OCI-LY7 (cell line): Measurements from ENCODE around the gene FKTN. TPM values are rescaled to one million over a fixed set of nuclear protein-coding genes. Genes with fewer than 3 reads are reported as not detected.

Source experiments
- BruUV-seq: library from RNA; stranded (reverse); fragments of 400-500 nt; replicated peaks from 2 replicates; lab custom pipeline; 2021; lab: Mats Ljungman, UMichigan
- CTCF ChIA-PET: fragments of 300-600 bp; sonication (Branson Sonifier 250); formaldehyde crosslinking; loops from one replicate; lab custom pipeline; 2022; ENCODE audit warnings: antibody characterized with exemption; ENCODE audit not compliant: unreplicated experiment; lab: Charles Lee
- POLR2A ChIA-PET: fragments of 300-600 bp; sonication (Branson Sonifier 250); formaldehyde crosslinking; loops from one replicate; lab custom pipeline; 2022; ENCODE audit warnings: antibody characterized with exemption; lab: Charles Lee
- DNase-seq: peaks from one replicate; pipeline ENCODE4 v3.0.0-alpha.2; 2015; ENCODE audit warnings: low spot score
- H2AFZ ChIP-seq: fragments of 200-600 bp; sonication (generic), shearing (Covaris generic); 2 replicates; pipeline ENCODE4 v1.6.1; 2014; ENCODE audit warnings: mild to moderate bottlenecking, antibody characterized with exemption, low read length, moderate library complexity
- H3K27ac ChIP-seq: fragments of 200-600 bp; sonication (generic); 2 replicates; pipeline ENCODE4 v1.5.1; 2014; ENCODE audit warnings: mixed run types, low read depth, mild to moderate bottlenecking, moderate library complexity, low read length, inconsistent platforms; ENCODE audit not compliant: poor library complexity, severe bottlenecking
- H3K36me3 ChIP-seq: fragments of 200-600 bp; sonication (generic); 2 replicates; pipeline ENCODE4 v1.6.1; 2014; ENCODE audit warnings: mild to moderate bottlenecking, antibody characterized with exemption, low read length, moderate library complexity, mixed read lengths; ENCODE audit not compliant: insufficient read depth
- H3K4me1 ChIP-seq: fragments of 200-600 bp; sonication (generic); 2 replicates; pipeline ENCODE4 v1.5.1; 2014; ENCODE audit warnings: mild to moderate bottlenecking, low read length; ENCODE audit not compliant: insufficient read depth, poor library complexity, severe bottlenecking
- H3K4me2 ChIP-seq: fragments of 200-600 bp; sonication (generic); 2 replicates; pipeline ENCODE4 v1.6.1; 2014; ENCODE audit warnings: mild to moderate bottlenecking, low read length
- H3K4me3 ChIP-seq: fragments of 200-600 bp; sonication (generic); 2 replicates; pipeline ENCODE4 v1.5.1; 2014; ENCODE audit warnings: mild to moderate bottlenecking, low read depth, low read length; ENCODE audit not compliant: poor library complexity, severe bottlenecking
- H3K79me2 ChIP-seq: fragments of 200-600 bp; sonication (generic); 2 replicates; pipeline ENCODE4 v1.6.1; 2016; ENCODE audit warnings: low read depth, mild to moderate bottlenecking, low read length, moderate library complexity, mixed read lengths; ENCODE audit not compliant: insufficient read depth
- H3K9me2 ChIP-seq: fragments of 200-600 bp; sonication (generic); 2 replicates; pipeline ENCODE4 v1.6.1; 2016; ENCODE audit warnings: mild to moderate bottlenecking, low read length, mixed read lengths; ENCODE audit not compliant: insufficient read depth
- H3K9me3 ChIP-seq: fragments of 200-600 bp; sonication (generic); 2 replicates; pipeline ENCODE4 v1.6.1; 2014; ENCODE audit warnings: mild to moderate bottlenecking, mixed run types, low read length, mixed read lengths
- H4K20me1 ChIP-seq: fragments of 200-600 bp; sonication (generic); 2 replicates; pipeline ENCODE4 v1.6.1; 2014; ENCODE audit warnings: mild to moderate bottlenecking, antibody characterized with exemption, low read length, moderate library complexity, mixed read lengths; ENCODE audit not compliant: insufficient read depth
- EZH2phosphoT487 ChIP-seq: fragments of 200-600 bp; sonication (generic); IDR thresholded peaks from 2 replicates; pipeline ENCODE4 v1.6.1; 2018; ENCODE audit warnings: low read depth, borderline replicate concordance, mild to moderate bottlenecking, mixed run types, antibody characterized with exemption, low read length, moderate library complexity, mixed read lengths
- intact Hi-C: fragments of 100-400 bp; cut with micrococcal nuclease; formaldehyde crosslinking; loops from one replicate; pipeline ENCODE4 v1.10.0; 2022; ENCODE audit not compliant: unreplicated experiment
- total RNA-seq, 2 experiments: library from RNA; depleted of rRNA in 1 of 2; stranded (reverse); fragments of >200 nt in 1 of 2; shearing (Covaris generic) in 1 of 2; gene quantifications; 2 replicates each; pipeline ENCODE4 v1.2.3, GENCODE V29; 2014 to 2022
- TF ChIP-seq, protein P1 (sequence below): fragments of 200-600 bp; sonication (generic); conservative IDR thresholded peaks from 2 replicates; pipeline ENCODE4 v1.5.1; 2014; ENCODE audit warnings: mild to moderate bottlenecking, antibody characterized with exemption, low read length, moderate library complexity, mixed read lengths

FKTN gene
- total RNA-seq, 2 experiments from 2014 or later: 10.7 to 17.3 TPM

DNA sequence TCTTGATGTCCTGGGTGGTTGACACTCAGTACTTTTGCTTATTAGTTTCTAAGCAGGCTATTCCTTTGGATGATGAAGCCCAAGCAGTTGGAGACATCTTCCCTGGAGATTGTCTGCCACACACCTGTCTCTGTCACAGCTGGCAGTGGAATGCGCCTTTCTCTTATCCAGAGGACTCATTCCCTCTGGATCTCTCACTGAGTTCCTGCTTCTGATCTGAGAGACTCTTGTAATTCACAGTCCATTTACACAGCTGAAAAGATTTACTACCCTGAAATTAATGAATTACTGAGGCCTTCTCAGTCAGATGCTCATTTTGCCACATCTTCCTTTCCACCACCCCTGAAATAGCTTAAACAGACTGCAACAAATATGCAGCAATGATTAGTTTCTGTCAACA is 120.2 kb downstream of the FKTN start:
- H3K36me3 ChIP-seq: no peaks in the 10 kb centered on the region
- H3K4me1 ChIP-seq: peaks cover 12% of the 10 kb centered on the region
- H3K4me2 ChIP-seq: no peak overlapping the region
- BruUV-seq: no TSS peak
- CTCF ChIA-PET: no interaction called here
- peaks cover 14% of the 10 kb centered on the region; the same call in 1 of the 2 replicates for H3K9me3 ChIP-seq
- POLR2A ChIA-PET: interaction anchor here (1.3 kb wide), 1 partner anchor 10 kb away, joined by 4 read pairs; no protein-coding TSS in a partner anchor
- H3K79me2 ChIP-seq: no peaks in the 10 kb centered on the region
- no peaks in the 10 kb centered on the region for H4K20me1 ChIP-seq
- H2AFZ ChIP-seq: no peak overlapping the region
- no peak overlapping the region for H3K27ac ChIP-seq
- H3K9me2 ChIP-seq: no peaks in the 10 kb centered on the region
- intact Hi-C loops: no loop called here
- DNase-seq: no peak
- TF ChIP-seq, protein P1, sequence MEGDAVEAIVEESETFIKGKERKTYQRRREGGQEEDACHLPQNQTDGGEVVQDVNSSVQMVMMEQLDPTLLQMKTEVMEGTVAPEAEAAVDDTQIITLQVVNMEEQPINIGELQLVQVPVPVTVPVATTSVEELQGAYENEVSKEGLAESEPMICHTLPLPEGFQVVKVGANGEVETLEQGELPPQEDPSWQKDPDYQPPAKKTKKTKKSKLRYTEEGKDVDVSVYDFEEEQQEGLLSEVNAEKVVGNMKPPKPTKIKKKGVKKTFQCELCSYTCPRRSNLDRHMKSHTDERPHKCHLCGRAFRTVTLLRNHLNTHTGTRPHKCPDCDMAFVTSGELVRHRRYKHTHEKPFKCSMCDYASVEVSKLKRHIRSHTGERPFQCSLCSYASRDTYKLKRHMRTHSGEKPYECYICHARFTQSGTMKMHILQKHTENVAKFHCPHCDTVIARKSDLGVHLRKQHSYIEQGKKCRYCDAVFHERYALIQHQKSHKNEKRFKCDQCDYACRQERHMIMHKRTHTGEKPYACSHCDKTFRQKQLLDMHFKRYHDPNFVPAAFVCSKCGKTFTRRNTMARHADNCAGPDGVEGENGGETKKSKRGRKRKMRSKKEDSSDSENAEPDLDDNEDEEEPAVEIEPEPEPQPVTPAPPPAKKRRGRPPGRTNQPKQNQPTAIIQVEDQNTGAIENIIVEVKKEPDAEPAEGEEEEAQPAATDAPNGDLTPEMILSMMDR: no peak
- no peak for TF ChIP-seq EZH2phosphoT487
- no peak overlapping the region for H3K4me3 ChIP-seq

DNA sequence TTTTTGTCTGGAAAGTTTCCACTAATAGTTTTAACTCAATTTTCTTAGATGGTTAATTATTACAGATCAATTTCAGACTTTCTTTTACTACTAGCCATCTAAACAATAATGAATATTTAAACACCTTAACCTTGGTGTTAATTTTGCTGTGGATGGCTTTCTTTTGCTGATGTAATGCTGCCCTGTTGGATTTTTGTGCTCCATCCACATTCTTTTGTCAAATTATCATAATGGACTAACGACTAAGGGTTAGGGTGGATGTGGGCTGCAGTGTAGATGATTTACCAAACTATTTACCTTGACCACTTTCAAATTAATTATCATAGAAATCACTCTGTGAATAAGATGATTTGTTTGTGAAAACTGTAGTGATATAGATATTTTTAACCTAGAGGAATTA is 120.8 kb downstream of the FKTN start:
- no peaks in the 10 kb centered on the region for H4K20me1 ChIP-seq
- no peak overlapping the region for H3K4me2 ChIP-seq
- no peaks in the 10 kb centered on the region for H3K9me2 ChIP-seq
- no peak for DNase-seq
- no peak overlapping the region for H3K4me3 ChIP-seq
- ChIA-PET CTCF (no interaction called here), POLR2A (interaction anchor here (1.3 kb wide), 1 partner anchor 10 kb away, joined by 4 read pairs; no protein-coding TSS in a partner anchor)
- BruUV-seq: no TSS peak
- H3K4me1 ChIP-seq: peaks cover 6% of the 10 kb centered on the region
- TF ChIP-seq EZH2phosphoT487: no peak
- TF ChIP-seq, protein P1: no peak
- H3K9me3 ChIP-seq: peaks cover 8% of the 10 kb centered on the region; the same call in 1 of the 2 replicates
- no peaks in the 10 kb centered on the region for H3K36me3 ChIP-seq
- H2AFZ ChIP-seq: no peak overlapping the region
- no peak overlapping the region for H3K27ac ChIP-seq
- intact Hi-C loops: no loop called here
- no peaks in the 10 kb centered on the region for H3K79me2 ChIP-seq

DNA sequence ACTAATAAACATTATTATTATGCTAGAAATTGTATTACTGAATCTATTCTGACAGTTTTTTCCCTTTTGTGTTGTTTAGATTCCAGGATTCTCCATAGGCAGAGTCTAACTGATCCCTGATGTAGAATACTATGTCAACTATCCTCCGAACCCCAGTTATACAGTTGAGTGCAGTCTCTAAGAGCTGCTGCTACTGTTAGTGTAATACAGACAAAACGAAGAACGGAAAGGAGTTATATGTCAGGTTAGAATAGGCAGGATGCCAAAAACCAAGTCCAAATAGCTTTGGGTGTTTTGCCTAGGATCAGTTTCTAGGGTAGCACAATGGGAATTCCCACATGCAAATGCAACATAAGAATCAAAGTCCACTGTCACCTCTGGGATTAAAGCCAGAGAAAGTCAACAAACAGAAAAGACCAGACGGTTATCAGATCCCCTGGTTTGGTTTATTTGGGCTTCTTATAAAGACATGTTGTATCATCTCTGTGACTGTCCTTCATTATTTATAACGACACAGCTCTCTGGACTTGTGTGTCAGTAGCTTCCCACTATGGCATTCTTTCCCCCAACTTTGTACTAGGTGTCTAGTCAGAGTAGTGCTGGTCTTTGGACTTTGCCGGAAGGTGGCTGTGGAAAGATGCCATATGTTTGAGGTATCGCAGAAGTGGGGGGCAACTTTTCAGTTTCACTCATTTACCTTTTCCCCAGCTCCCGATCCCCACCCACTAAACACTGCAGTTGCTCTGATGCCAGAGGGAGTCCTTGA is 121.5 kb downstream of the FKTN start:
- H3K36me3 ChIP-seq: no peaks in the 10 kb centered on the region
- no TSS peak for BruUV-seq
- no peak overlapping the region for H3K27ac ChIP-seq
- CTCF ChIA-PET: no interaction called here
- intact Hi-C loops: no loop called here
- H3K79me2 ChIP-seq: no peaks in the 10 kb centered on the region
- H2AFZ ChIP-seq: no peak overlapping the region
- DNase-seq: no peak
- no peak overlapping the region for H3K4me2 ChIP-seq
- no peak overlapping the region for H3K4me3 ChIP-seq
- peaks cover 7% of the 10 kb centered on the region; the same call in 1 of the 2 replicates for H3K9me3 ChIP-seq
- no peaks in the 10 kb centered on the region for H3K9me2 ChIP-seq
- H4K20me1 ChIP-seq: no peaks in the 10 kb centered on the region
- H3K4me1 ChIP-seq: no peaks in the 10 kb centered on the region
- POLR2A ChIA-PET: interaction anchor here (0.6 to 1.3 kb wide), 5 partner anchors 11 to 1333 kb away, joined by 3 to 4 read pairs (median 4); no protein-coding TSS in a partner anchor
- TF ChIP-seq, protein P1: no peak
- TF ChIP-seq EZH2phosphoT487: no peak
